Activated CD4-positive, alpha-beta T cell treated with anti-CD3 and anti-CD28 coated beads, Interleukin-2, amount 50 U/mL, for 4 hours (primary cell): ENCODE results near the gene TTLL9.

Source experiments
- DNase-seq, 2 experiments: peaks; one replicate each; pipeline ENCODE4 v3.0.0-alpha.2; 2020

TTLL9 gene

DNA sequence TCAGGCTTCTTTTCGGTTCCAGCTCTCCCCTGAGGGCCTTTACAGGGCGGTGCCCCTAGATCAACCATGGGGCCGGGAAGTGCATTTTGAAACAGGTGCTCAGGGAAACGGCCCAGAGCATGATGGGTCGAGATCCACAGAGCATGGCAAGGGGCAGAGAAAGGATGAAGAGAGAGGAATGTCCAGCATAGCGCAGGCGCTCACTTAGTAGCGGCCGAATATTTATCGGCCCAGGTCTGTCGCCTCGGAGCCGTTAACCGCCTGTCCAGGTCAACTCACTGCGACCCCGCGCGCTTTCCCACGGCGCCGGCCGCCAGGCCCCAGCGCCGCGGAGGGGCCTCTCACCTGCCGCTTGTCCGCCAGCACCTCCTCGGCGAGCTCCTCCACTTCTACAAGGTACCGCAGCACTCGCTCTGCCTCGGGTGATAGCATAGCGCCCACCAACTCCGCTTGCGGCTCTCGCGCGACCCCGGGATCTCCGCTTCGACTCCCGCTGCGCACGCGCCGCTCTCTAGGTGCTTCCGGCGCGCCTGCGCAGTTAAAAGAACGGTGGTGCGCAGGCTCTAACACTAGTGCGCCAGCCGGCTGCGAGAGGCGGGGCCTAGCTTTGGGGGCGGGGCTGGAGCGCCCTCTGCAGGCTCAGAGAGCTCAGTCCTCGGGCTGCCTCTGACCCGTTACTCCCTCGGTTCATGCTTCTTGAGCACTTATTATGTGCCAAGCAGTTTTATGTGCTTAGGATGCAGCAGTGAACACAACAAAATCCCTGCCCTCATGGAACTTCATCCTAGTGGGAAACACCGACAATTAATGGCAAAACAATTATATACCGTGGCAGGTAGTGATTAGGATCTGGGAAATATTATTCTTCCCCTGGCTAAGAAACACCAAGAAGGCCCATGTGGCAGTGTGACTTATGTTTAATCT lies 81.4 kb downstream of the TTLL9 start, which contains the start of gene PDRG1:
TSS of gene PDRG1 (minus strand) at position 517 of the 924 bp plus-strand sequence. CDS start at position 432, 85 bp downstream.
- peak; percentile 96 for DNase-seq

- DNase-seq, result no peak
These were observed 83.2 kb downstream of the TTLL9 start for GRCh38 chr20:31953556-31954148.

- no peak for DNase-seq
These were observed 84.1 kb downstream of the TTLL9 start for GRCh38 chr20:31954500-31954899.

DNA sequence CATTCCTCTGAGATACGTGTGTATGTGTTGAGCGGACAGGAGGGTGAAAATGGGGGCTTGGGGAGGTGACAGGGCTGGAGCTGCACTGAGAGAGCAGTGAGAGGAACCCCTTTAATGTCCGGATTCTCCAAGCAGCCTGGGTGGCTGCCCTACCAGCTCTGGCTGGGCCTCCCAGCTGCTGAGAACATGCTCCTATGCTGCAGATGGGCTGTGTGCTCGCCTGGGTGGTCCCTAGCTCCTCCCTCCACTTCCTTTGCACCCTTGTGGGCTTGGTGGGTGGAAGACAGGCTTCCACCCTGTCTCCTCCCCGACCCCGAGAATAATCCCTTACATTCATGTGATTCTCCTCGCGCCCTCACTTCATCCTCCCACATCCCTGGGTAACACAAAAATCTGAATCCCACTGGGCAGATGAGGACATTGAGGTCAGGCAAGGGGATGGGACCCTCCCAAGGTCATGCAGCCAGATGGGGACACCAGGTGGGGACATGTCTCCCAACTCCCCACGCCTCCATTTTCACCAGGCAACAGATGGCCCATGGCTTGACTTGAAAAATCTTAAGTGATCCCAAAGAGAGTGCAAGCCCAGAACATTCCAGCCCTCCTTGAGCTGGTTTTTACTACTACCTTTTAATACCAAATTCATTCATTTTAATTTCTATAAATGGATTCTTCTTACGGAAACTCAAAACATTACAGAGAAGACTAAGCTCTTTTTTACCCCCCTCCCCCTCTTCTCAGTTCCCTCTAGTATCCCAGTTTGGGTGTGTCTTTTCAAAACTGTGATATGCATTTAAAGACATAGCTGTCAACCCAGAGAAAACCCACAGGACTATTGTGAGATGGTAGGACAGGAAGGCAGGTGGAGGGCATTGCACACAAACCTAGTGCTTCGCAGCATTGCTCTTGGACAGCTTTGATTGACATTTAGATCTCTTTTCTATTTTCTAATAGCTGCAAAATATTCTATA lies 86.4 kb downstream of the TTLL9 start:
- no peak for DNase-seq

DNA sequence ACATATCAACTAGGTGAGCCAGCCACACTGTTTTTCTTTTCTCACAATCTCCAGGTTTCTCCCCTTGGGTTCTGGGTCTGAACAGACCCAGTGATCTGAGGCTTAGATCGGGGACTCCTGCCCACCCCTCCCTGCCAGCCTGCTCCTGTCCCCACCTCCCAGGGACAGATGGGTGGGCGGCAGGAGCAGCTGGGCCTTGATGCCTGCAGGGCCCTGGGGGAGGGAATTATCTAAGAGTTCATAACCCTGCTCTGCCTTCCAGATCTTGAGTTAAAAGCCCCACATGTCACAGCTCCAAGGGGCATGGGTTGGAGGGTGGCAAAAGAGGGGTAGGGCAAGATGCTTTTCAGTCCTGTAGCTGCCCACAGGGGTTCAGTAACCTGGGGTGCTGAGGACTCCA lies 92.3 kb downstream of the TTLL9 start:
- DNase-seq, result no peak

DNA sequence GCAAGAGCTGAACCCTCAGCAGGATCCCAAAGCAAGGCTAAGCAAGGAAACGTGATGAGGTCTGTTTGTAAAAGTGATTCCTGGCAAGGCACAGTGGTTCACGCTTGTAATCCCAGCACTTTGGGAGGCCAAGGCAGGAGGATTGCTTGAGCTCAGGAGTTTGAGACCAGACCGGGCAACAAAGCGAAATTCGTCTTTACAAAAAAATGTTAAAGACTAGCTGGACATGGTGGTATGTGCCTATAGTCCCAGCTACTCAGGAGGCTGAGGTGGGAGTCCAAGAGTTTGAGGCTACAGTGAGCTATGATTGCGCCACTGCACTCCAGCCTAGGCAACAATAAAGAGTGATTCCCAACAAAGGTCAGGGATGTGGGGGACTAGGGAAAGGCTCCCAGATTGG lies 93.5 kb downstream of the TTLL9 start:
- no peak for DNase-seq

- DNase-seq, result no peak
These were observed 96.7 kb downstream of the TTLL9 start for GRCh38 chr20:31966991-31967655.

GRCh38 chr20:31967830-31968249 lies 97.4 kb downstream of the TTLL9 start, which contains the start of gene XKR7:
TSS of gene XKR7 (plus strand) at chr20:31968151. CDS start at chr20:31968176, 25 bp downstream.
- DNase-seq, result no peak

GRCh38 chr20:31968291-31969126 lies 98.1 kb downstream of the TTLL9 start:
- peak; percentile 65 to 69 for DNase-seq

DNA sequence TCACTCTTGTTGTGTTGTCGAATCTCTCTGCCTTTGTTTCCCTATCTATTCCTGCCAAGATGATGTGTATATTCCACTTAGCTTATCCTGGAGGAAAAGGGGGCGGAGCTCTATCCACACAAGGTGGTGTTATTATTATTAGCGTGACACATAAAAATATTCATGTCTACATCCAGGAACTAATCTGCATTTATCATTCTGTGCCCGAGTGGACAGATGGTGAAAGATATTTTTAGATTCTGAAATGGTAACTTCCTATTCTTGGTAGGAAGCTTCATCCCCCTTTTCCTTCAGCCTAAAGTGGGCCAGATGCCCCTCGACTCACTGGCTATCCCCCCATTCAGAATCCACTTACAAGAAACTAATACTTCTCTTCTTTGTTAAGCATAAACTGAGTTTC lies 99.6 kb downstream of the TTLL9 start:
- DNase-seq, result no peak

DNA sequence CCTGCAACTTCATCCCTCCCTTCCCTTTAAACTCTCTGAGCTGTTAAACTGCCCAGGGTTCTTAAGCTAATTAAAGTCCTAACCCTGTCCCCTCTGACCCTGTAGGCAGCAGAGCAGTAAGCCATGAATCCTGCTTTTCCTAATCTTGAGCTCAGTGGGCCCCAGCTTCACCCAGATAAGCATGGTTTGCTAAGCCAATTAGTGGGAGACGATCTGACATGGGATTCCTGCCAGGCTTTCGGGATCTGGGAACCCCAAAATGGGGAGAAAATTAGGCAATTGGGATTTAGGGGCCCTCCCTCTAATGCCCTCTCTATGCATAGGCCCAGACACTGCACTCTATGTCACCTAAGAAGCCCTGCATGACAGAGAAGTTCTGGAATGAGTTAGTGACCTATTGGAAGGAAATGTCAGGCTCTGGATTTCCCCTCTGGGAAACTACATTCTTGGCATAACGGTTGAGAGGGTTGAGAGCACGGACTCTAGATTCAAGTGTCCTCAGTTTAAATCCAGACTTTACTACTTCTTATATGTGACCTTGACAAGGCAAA lies 102.1 kb downstream of the TTLL9 start:
- DNase-seq, result no peak

DNA sequence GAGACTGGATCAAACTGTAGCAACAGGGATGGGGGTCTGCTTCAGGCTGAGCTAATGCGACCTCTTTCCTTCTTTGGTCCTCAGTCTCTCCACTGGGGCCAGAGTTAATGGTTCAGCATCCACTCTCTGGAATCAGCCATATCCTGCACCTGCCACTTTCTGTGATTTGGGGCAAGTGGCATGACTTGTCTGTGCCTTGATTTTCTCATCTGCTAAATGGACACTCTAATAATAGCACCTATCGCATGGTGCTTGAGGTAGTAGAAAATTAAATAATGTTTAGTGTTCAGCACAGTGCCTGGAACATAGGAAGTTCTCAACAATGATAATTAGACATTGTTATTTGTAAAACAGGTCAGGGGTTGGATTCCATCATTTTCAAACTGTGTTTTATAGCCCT lies 103.9 kb downstream of the TTLL9 start:
- DNase-seq, result no peak

- no peak for DNase-seq
These were observed 104.6 kb downstream of the TTLL9 start for GRCh38 chr20:31974951-31975487.

DNA sequence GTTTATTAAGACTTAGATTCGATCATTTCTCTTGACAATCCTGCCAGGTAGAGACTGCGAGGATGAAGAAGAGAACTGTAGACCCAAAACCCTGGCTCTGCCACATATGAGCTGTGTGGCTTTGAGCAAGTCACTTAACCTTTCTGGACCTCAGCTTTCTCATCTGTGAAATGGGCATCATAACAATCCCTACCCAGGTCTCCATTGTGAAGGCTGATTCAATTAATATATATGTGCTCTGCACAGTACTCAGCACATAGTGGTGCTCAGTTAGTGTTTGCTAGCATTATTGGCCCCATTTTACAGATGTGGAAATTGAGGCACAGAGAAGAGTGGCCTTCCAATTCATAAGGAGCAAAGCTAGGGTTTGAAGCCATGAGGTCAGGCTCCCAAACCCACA lies 105.4 kb downstream of the TTLL9 start:
- DNase-seq, result no peak

- no peak for DNase-seq
These were observed 106.6 kb downstream of the TTLL9 start for GRCh38 chr20:31977080-31977479.

DNA sequence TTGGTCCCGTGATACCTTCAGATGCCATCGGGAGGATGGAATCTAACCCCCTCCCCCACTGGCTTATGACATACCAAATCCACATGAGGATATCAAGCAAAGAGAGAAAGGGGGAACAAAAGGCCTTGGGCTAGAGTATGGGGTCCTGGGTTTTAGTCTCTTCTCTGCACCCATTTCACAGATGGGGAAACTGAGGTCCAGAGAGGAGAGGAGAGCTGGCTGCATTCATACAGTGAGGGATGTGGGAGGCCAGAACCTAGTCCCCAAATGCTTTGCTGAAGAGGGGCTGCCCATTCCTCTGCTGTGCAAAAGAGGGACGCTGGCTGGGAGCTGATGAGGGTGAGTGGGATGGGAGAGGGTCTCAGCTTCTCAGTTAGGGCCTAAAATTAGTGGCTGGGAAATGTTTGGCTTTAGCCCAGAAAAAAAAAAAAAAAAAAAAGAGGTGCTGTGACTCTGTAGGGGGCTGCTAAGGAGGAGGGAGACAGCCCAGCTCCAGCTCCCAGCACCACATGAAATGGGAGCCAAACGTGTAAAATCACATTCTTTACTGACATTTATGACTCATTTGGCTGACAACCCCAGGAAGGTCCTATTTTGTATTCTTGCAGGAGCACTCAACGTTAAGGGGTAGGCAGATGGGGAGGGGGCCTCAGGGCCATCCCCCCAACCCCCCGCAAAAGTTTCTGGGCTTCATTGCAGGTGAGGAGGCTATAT lies 109.4 kb downstream of the TTLL9 start:
- no peak for DNase-seq

DNA sequence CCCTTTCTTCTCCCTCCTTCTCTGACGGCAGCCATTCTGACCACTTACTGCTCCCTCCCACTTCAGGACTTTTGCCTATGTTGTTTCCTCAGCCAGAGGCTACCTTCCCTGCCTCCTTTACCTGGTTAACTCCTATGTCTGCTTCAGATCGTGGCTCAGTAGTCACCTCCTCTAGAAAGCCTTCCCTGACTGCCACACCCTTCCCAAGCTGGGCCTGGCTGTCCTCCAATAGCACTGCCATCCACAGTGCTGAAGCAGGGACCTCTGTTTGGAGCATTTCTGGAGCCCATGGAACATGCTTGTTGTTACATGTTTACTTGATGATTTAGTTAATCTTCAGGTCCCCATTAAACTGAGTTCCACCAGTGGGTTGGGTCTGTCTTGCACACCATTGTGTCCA lies 111.3 kb downstream of the TTLL9 start:
- DNase-seq, result no peak

- no peak for DNase-seq
These were observed 114.6 kb downstream of the TTLL9 start for GRCh38 chr20:31984981-31985471.

DNA sequence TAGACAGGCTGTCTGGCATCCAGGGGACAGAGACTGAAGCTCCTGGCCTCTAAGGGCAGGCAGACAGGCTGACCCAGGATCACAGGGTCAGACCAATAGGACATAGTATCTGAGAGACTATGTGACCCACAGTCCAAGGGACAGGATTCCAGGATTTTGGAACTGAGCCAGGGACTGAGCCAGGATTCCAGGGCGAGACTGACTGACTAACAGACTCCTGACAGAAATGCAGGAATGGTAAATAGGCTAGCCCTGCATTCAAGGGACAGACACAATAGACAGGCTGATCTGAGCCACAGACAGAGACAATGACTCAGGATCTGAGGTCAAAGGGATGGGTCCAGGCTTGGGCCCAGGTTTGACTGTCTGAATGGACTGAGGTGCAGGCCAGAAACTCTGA lies 117.3 kb downstream of the TTLL9 start:
- no peak for DNase-seq
